ENCODE measurements around the gene SNX3.

DNA sequence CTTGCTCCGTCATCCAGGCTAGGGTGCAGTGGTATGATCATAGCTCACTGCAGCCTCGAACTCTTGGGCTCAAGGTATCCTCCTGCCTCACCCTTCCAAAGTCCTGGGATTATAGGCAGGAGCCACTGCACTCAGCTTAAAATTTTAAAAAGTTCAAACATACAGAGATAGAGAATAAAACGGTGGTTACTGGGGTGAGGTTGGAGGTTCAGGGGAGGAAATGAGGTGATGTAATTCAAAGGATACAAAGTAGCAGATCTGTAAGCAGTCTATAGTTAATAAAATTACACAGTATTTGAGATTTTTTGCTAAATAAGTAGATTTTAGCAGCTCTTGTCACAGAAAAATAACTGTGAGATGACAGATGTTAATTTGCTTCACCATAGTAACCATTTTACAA, 26.5 kb upstream of the SNX3 start:
- TF ChIP-seq RBAK (tag by site-specific recombination; IDR thresholded peaks at IDR 0.05) (no peak), ZNF791 (tag by site-specific recombination; IDR thresholded peaks at IDR 0.05) (no peak), ZNF292 (tag by site-specific recombination; IDR thresholded peaks at IDR 0.05; ENCODE audit: borderline replicate concordance, low read depth) (no peak), TCF7L2 (IDR thresholded peaks at IDR 0.05; ENCODE audit: borderline replicate concordance, low read depth, low read length) (no peak), ZNF24 (tag by site-specific recombination; IDR thresholded peaks at IDR 0.05) (no peak), MZF1 (tag by site-specific recombination; IDR thresholded peaks at IDR 0.05; ENCODE audit: borderline replicate concordance) (no peak), ZNF501 (tag by site-specific recombination; IDR thresholded peaks at IDR 0.05) (no peak)
- TF ChIP-seq, protein P1, sequence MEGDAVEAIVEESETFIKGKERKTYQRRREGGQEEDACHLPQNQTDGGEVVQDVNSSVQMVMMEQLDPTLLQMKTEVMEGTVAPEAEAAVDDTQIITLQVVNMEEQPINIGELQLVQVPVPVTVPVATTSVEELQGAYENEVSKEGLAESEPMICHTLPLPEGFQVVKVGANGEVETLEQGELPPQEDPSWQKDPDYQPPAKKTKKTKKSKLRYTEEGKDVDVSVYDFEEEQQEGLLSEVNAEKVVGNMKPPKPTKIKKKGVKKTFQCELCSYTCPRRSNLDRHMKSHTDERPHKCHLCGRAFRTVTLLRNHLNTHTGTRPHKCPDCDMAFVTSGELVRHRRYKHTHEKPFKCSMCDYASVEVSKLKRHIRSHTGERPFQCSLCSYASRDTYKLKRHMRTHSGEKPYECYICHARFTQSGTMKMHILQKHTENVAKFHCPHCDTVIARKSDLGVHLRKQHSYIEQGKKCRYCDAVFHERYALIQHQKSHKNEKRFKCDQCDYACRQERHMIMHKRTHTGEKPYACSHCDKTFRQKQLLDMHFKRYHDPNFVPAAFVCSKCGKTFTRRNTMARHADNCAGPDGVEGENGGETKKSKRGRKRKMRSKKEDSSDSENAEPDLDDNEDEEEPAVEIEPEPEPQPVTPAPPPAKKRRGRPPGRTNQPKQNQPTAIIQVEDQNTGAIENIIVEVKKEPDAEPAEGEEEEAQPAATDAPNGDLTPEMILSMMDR (tag by site-specific recombination; IDR thresholded peaks at IDR 0.05) = no peak

Measured in HEK293 (cell line).